Natural killer cell (primary cell): ENCODE data around the gene SLC35D3. TPM values are rescaled to one million over a fixed set of nuclear protein-coding genes. Genes with fewer than 3 reads are reported as not detected.

ENCODE experiments used
- ATAC-seq, 3 donors: fragments of 150-1000 bp in 2 of 3; fragments of 200-7000 bp in 1 of 3; cut with Tn5 transposase; 1 replicate in 1 of 3; 2 replicates in 2 of 3; pipeline ENCODE4 v1.10.0; 2021; ENCODE audit warnings: mild to moderate bottlenecking in 2 of 3, moderate library complexity in 2 of 3
- DNase-seq, 2 donors: peaks; one replicate each; pipeline versions ENCODE4 v3.0.0 to v3.0.0-alpha.2; 2013 to 2021; ENCODE audit warnings: mixed read lengths in 1 of 2
- H3K27ac ChIP-seq: one replicate; pipeline ENCODE4 v1.5.1; 2013; ENCODE audit warnings: mild to moderate bottlenecking, low read length
- H3K27me3 ChIP-seq: one replicate; pipeline ENCODE4 v1.6.1; 2013; ENCODE audit warnings: low read length; ENCODE audit not compliant: control insufficient read depth, insufficient read depth
- H3K36me3 ChIP-seq: one replicate; pipeline ENCODE4 v1.6.1; 2013; ENCODE audit warnings: low read length; ENCODE audit not compliant: control insufficient read depth, insufficient read depth
- H3K4me1 ChIP-seq: one replicate; pipeline ENCODE4 v1.6.1; 2013; ENCODE audit warnings: low read length; ENCODE audit not compliant: control insufficient read depth, insufficient read depth
- H3K4me3 ChIP-seq: one replicate; pipeline ENCODE4 v1.5.1; 2013; ENCODE audit warnings: low read length
- H3K9me3 ChIP-seq: one replicate; pipeline ENCODE4 v1.6.1; 2013; ENCODE audit warnings: low read length; ENCODE audit not compliant: control insufficient read depth, insufficient read depth
- H3K27ac Mint-ChIP-seq, 2 donors: one replicate each; pipeline ENCODE4 v1.8.0; 2022; ENCODE audit warnings: mild to moderate bottlenecking in 2 of 2, mixed read lengths in 2 of 2, moderate library complexity in 1 of 2
- H3K27me3 Mint-ChIP-seq, 2 donors: one replicate each; pipeline ENCODE4 v1.8.0; 2022; ENCODE audit warnings: low read depth in 2 of 2, mixed read lengths in 2 of 2
- H3K36me3 Mint-ChIP-seq: one replicate; pipeline ENCODE4 v1.8.0; 2022; ENCODE audit warnings: mixed read lengths
- H3K4me1 Mint-ChIP-seq, 2 donors: one replicate each; pipeline ENCODE4 v1.8.0; 2022; ENCODE audit warnings: mixed read lengths in 2 of 2
- H3K4me3 Mint-ChIP-seq: one replicate; pipeline ENCODE4 v1.8.0; 2022; ENCODE audit warnings: mild to moderate bottlenecking, moderate library complexity, mixed read lengths
- H3K9me3 Mint-ChIP-seq, 2 donors: one replicate each; pipeline ENCODE4 v1.8.0; 2022; ENCODE audit warnings: mixed read lengths in 2 of 2
- CTCF ChIP-seq: fragments of 200-600 bp; IDR thresholded peaks from one replicate; pipeline ENCODE4 v1.8.0; 2022; ENCODE audit warnings: antibody characterized with exemption
- WGBS: methylation state at CpG from one replicate; pipeline ENCODE4 v1.1.7; 2013; ENCODE audit warnings: missing lambda C conversion rate; ENCODE audit not compliant: insufficient coverage; 5-methylcytosine and 5-hydroxymethylcytosine counted together
- intact Hi-C: fragments of 100-400 bp; cut with micrococcal nuclease; formaldehyde crosslinking; loops from one replicate; pipeline ENCODE4 v1.14.2; 2022
- total RNA-seq, 4 donors: library from RNA; stranded (reverse); fragments of 120-200 nt in 1 of 4; gene quantifications; one replicate each; pipeline versions ENCODE4 v1.2.3 to v1.2.4, GENCODE V29; 2013 to 2022

SLC35D3 gene
- total RNA-seq, 3 donors from 2014 or later (not counting 1 experiment from before 2014, with no cell fraction given), result 0.28 TPM; not detected in 2

- DNase-seq (peak in 1 of 2 donors; percentile 30), ATAC-seq (peak in 2 of 3 donors; percentile 38 to 48)
- no peaks in the 10 kb centered on the region for H3K36me3 ChIP-seq
- no peak for TF ChIP-seq CTCF
- intact Hi-C loops, result no loop called here
- H3K9me3 ChIP-seq, result no peaks in the 10 kb centered on the region
- Mint-ChIP-seq H3K27ac (no peak overlapping the region), H3K27me3 (peaks cover 37 to 44% of the 10 kb centered on the region in 2 donors), H3K4me3 (peak overlapping the region; percentile 74), H3K36me3 (no peaks in the 10 kb centered on the region), H3K9me3 (no peaks in the 10 kb centered on the region), H3K4me1 (peaks cover 26 to 37% of the 10 kb centered on the region in 2 donors)
- 1% methylated on average over 37 of the region's 37 CpGs for WGBS
- peaks cover 31% of the 10 kb centered on the region for H3K27me3 ChIP-seq
- peak overlapping the region; percentile 14 for H3K4me3 ChIP-seq
- H3K4me1 ChIP-seq, result peaks cover 39% of the 10 kb centered on the region
- H3K27ac ChIP-seq, result no peak overlapping the region
Measured at GRCh38 chr6:136920671-136921380, 1.3 kb upstream of the SLC35D3 start.

GRCh38 chr6:136921381-136921935 lies 643 bp upstream of the SLC35D3 start:
- peaks cover 26 to 37% of the 10 kb centered on the region in 2 donors for H3K4me1 Mint-ChIP-seq
- Histone ChIP-seq H3K9me3 (no peaks in the 10 kb centered on the region), H3K36me3 (no peaks in the 10 kb centered on the region), H3K4me1 (peaks cover 39% of the 10 kb centered on the region), H3K4me3 (peak overlapping the region; percentile 14), H3K27me3 (peaks cover 31% of the 10 kb centered on the region), H3K27ac (no peak overlapping the region)
- H3K27ac Mint-ChIP-seq, result no peak overlapping the region
- intact Hi-C loops, result no loop called here
- 1% methylated on average over 59 of the region's 59 CpGs for WGBS
- peak in 1 of 2 donors; percentile 17 for DNase-seq
- TF ChIP-seq CTCF, result no peak
- peaks cover 43 to 44% of the 10 kb centered on the region in 2 donors for H3K27me3 Mint-ChIP-seq
- no peaks in the 10 kb centered on the region for H3K36me3 Mint-ChIP-seq
- ATAC-seq, result peak in 2 of 3 donors; percentile 28 to 44
- peak overlapping the region; percentile 74 for H3K4me3 Mint-ChIP-seq
- H3K9me3 Mint-ChIP-seq, result no peaks in the 10 kb centered on the region

- Mint-ChIP-seq H3K4me1 (peaks cover 26 to 37% of the 10 kb centered on the region in 2 donors), H3K27me3 (peaks cover 53 to 54% of the 10 kb centered on the region in 2 donors), H3K36me3 (no peaks in the 10 kb centered on the region), H3K4me3 (peak overlapping the region; percentile 88), H3K27ac (no peak overlapping the region), H3K9me3 (no peaks in the 10 kb centered on the region)
- no peak overlapping the region for H3K4me3 ChIP-seq
- H3K27ac ChIP-seq, result no peak overlapping the region
- peaks cover 39% of the 10 kb centered on the region for H3K4me1 ChIP-seq
- no peaks in the 10 kb centered on the region for H3K9me3 ChIP-seq
- peak in 2 of 3 donors; percentile 5 to 9 for ATAC-seq
- peaks cover 31% of the 10 kb centered on the region for H3K27me3 ChIP-seq
- WGBS, result 4% methylated on average over 29 of the region's 29 CpGs
- DNase-seq, result no peak
- intact Hi-C loops, result no loop called here
- TF ChIP-seq CTCF, result no peak
- H3K36me3 ChIP-seq, result no peaks in the 10 kb centered on the region
Measured at GRCh38 chr6:136922685-136923006, 545 bp downstream of the SLC35D3 start.
